NCI-H1930 (cell line): Measurements from ENCODE around the gene IGFBPL1.
"Not testable (repeated sequence)": the region's sequence is repeated elsewhere in the genome, so short reads cannot be mapped to it uniquely, and the experiment has no call there.

Experiments used
- DNase-seq, 2 experiments: peaks; one replicate each; lab custom pipeline; 2025; lab: John Stamatoyannopoulos, UW

The IGFBPL1 gene

DNA sequence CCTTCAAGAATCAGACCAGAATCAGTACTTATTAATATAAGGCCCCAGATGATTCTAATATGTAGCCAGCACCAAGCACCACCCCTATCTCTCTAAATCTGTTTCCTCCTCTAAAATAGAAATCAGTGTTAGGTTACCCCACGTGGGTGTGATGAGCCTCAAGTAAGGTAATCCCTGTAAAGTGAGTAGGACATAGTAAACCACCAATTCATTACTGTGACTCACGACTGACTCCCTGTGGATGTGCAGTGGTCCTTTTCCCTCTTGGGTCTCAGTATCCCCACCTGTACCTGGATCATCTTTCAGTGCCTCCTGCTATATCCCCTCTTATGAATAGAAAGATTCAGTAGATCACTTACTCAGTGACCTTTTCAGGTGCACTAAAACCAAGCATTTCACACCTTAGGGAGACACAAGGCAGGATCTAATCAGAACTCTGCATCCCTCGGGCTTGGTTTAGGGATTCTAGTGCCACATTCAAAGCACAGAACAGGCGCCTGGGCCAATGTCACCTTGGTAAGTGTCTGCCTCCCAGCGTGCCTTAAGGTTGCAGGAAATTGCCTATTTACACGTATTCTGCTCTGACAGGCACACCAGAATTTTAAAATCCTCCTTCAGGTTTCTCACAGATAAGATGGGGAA lies 43.9 kb downstream of the IGFBPL1 start:
- no peak for DNase-seq

GRCh38 chr9:38377336-38378083 lies 46.7 kb downstream of the IGFBPL1 start:
- not testable (repeated sequence) for DNase-seq

DNA sequence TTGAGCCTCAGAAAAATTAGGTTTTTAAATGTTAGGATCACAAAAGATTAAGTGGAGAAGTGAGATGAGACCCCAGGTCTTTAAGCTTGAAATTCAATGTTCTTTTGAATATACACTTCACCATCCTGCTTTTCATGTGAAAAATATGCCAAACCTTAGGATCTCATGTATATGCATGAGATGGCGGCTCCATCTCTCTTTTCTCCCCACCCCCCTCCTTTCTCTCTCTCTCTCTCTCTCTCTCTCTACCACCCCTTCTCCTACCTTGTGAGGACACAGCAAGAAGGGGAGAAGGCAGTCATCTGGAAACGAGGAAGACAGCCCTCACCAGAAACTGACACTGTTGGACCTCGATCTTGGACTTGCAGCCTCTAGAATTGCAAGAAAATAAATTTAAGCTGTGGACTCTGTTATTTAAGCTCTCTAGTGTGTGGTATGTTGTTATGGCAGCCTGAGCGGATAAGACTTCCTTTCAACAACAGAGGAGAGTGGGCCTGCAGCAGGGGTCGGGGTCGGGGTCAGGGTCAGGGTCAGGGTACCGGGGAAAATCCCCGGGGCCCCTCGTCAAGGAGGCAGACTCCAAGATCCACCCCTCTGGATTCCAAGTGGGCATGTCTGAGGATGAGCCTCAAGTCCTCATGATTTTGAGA lies 48.1 kb downstream of the IGFBPL1 start:
- no peak for DNase-seq

- no peak for DNase-seq
Observed at GRCh38 chr9:38375572-38375963, 48.7 kb downstream of the IGFBPL1 start.

DNA sequence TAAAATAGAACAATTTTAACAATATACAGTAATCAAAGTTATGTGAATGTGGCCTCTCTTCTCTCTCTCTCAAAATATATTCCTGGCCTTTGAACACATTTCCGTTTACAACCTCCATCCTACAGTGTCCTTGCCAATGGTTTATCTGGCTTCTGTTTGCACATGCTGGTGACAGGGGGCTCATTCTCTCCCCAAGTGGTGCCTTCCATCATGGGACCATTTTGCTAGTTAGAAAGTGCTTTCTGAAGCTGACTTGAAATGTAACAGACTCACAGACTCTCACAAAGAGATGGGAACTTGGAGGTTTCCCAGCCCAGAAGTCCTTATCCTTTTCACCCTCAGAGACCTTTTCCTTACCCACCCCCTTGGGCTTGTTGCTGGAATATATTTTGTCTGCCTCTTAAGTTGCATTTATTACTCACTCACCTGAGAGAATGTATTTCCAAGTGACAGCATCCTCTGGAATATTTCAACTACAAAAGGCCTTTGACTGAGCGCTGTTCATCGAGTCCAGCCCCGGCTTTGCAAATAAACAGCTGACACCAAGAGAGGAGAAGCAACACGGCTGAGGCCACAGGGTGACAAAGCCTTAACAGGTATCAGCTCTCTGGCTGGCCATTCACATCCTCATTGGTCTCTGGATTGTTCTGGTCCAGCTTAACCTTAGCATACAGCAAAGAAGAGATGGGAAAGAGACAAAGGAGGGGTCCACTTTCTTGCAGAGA lies 49.2 kb downstream of the IGFBPL1 start:
- DNase-seq: no peak

DNA sequence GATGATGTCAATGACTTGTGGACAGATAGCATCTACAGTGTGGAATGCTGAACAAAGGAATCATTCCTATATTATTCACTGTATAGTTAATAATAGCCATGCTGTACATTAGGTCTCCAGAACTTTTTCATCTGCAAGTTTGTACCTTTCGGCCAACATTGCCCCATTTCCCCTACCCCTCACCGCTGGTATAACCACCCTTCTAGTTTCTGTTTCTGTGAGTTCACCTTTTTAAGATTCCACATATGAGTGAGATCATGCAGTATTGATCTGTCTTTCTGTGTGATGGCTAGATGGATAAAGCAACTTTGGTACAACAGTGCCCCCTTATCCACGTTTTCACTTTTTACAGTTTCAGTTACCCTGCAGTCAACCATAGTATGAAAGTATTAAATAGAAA lies 50.6 kb downstream of the IGFBPL1 start:
- no peak for DNase-seq

DNA sequence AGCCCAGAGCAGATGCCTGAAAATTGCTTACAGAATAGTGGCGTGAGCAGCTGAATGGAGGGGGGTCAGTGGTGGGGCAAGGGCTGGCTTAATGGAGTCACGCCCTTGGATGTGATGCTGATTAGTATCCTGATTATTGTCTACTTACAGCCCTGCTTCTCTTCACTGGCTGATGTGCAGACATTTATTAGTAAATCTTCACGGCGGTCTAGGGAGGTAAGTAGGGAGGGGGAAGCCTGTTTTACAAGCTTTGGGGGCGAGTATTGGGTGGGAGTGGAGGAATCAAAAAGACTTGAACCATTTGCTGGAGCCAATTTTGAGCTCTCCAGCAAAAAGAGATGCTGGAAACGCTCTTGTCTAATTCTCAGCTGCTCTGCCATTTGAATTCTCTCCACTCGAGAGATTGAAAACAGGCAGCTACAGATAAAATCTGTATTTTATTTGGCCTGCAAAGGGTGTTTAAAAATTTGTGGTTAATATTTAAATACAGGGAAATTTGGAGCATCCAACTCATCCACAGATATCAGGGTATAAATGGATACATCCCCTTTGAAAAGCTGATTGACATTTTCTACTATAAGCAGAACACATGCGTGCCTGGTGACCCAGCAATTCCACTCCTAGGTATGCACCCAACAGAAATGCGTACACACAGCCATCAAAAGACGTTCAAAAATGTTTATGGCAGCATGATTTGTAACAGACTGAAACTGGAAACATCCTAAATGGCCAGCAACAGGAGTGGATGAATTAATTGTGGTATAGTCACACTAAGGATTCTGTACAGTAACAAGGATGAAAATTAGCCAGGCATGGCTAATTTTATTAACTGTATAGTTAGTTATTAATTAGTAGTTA lies 51.3 kb downstream of the IGFBPL1 start:
- DNase-seq: no peak

DNA sequence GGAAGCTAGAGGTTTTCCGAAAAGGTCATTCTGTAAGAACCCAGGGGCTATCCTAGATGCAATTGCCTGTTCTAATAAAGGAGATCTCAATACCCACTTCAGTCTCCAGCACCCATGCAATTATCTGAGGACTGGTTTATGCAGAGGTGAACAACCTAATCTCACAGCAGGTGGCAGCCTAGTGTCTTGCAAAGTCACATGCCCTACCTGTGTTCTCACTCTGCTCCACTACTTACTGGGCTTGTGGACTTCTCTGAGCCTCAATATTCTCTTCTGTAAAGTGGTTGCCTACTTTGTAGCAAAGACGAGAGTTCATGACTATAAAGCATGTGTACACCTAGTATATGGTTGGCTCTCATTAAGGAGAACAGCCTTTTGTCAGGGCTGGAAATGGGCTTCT lies 52.8 kb downstream of the IGFBPL1 start:
- DNase-seq: peak; percentile 55 to 57

DNA sequence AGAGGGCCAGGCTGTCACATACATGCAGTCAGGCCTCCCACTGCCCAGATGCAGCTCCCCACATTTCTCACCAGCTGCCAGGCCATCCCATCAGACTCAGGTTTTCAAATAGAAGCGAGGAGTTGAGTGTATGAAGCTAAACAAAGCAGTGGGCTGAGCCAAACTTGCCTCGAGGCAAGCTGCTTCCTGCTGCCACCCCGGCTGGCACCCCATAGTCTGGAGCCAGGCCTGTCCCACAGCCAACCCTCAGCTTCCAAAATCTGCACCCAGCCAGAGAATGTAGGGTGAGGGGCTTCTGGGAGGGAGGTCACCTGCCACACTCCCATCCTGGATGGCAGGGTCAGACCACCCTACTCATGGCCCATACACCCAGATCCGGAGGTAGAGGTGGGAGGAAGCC lies 54.1 kb downstream of the IGFBPL1 start:
- DNase-seq: no peak

- DNase-seq: no peak
Observed at GRCh38 chr9:38368731-38369130, 55.5 kb downstream of the IGFBPL1 start.

DNA sequence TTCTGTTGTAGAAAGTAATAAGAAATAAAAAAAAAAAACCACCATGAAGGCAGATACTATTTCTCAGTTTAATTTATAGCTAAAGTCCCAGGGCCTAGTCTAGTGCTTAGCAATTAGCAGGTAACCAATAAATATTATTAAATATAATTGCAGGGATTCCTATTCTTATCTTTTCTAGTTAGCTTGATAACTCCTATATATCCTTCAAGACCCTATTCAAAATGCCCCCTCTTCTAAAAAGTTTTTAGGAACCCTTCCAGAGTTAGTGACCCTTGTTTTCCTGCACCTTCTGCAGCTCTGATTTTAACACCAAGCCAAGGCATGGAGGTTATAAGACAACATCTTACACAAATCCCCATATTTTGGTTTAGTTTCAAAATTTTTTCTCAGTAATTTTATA lies 56.4 kb downstream of the IGFBPL1 start:
- DNase-seq: no peak

DNA sequence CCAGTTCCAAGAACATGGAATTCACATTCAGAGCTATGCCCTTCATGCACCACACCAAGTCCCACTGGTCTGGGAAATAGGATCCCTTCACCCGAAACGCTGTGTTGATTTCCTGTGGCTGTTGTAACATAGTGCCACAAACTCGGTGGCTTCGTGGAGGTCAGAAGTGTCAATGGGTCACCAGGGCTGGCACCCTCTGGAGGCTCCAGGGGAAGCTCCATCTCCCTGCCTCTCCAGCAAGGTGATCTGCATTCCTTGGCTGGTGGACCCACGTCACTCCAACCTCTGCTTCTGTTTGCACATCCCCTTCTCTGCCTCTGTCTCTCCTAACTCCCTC lies 60.7 kb downstream of the IGFBPL1 start:
- DNase-seq: no peak

- peak; percentile 42 to 46 for DNase-seq
Observed at GRCh38 chr9:38362852-38363588, 61.2 kb downstream of the IGFBPL1 start.

DNA sequence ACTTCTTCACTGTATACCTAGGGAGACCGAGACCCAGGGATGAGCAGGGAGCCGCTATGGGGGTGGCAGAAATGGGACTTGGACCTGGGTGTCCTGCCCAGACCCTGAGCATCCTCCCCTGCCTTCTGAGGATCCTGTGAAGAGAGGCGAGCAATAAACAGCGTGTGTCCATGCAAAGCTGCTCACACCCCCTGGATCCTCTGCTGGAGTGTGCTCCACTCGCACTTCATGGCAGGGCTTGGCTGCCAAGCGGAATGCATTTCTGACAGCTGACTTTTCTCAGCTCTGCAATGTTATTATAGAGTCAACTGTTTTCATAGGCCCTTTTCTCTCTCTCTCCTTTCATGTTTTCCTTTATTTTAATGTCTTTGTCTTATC lies 62.8 kb downstream of the IGFBPL1 start:
- DNase-seq: no peak

DNA sequence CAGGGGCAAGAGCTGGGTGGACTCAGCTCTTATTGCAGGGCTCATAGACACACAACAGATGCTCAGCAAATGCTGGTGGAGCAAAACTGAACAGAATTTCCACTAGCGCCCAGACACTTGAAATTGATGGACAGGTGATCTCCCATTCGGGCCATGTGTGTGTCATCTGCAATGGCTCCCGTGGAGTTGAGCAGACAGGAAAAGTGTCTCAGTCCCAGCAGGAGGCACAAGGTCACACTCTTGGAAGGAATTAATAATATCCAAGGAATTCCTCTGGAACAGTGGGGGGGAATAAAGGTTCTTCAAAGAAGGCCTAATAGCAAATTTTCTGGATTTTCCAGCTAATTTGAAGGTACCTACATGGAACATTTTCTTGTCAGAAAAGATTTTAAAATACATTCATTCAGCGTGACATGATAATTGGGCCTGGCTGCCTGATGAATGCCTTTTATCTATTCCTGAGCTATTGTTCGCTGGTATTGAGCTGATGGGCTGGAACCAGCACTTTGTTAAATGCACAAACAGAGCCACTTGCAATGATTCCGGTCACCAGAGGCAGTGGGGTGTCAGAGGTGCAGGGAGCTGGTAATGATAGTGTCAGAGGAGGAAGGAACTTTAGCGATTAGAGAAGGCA lies 63.3 kb downstream of the IGFBPL1 start:
- DNase-seq: no peak

- no peak for DNase-seq
Observed at GRCh38 chr9:38359689-38360385, 64.4 kb downstream of the IGFBPL1 start.

DNA sequence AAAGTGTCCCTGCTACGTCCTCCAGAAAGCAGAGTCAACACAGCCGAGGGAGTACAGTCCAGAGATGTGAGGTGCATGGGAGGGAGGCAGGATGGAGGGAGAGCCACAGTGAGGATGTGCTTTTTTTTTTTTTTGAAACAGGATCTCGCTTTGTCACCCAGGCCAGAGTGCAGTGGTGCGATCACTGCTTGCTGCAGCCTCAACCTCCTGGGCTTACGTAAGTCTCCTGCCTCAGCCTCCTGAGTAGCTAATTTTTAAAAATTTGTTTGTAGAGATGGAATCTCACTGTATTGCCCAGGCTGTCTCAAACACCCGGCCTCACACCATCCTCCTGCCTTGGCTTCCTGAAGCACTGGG lies 65.0 kb downstream of the IGFBPL1 start:
- no peak for DNase-seq

- no peak for DNase-seq
Observed at GRCh38 chr9:38358390-38359296, 65.6 kb downstream of the IGFBPL1 start.
